Measurements from ENCODE around the gene DBR1.

DNA sequence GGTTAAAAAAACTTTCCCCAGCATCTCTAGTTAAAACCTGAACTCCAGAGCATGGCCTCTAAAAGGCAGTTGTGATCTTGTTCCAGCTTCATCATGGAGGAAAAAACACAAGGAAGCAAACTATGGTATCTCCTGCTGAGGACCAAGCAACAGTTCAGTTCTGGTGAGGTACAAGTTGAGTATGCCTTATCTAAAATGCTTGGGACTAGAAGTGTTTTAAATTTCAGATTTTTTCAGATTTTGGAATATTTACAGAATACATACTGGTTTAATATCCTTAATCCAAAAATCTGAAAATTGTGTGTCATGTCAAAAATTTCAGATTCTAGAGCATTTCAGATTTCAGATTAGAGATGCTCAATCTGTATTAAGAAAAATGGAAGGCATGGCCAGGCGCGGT lies 9.7 kb downstream of the DBR1 start:
- TF ChIP-seq, protein P1, sequence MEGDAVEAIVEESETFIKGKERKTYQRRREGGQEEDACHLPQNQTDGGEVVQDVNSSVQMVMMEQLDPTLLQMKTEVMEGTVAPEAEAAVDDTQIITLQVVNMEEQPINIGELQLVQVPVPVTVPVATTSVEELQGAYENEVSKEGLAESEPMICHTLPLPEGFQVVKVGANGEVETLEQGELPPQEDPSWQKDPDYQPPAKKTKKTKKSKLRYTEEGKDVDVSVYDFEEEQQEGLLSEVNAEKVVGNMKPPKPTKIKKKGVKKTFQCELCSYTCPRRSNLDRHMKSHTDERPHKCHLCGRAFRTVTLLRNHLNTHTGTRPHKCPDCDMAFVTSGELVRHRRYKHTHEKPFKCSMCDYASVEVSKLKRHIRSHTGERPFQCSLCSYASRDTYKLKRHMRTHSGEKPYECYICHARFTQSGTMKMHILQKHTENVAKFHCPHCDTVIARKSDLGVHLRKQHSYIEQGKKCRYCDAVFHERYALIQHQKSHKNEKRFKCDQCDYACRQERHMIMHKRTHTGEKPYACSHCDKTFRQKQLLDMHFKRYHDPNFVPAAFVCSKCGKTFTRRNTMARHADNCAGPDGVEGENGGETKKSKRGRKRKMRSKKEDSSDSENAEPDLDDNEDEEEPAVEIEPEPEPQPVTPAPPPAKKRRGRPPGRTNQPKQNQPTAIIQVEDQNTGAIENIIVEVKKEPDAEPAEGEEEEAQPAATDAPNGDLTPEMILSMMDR (conservative IDR thresholded peaks at IDR 0.05; ENCODE audit: low read depth, low read length) = no peak
- no peak for TF ChIP-seq EZH2 (IDR thresholded peaks at IDR 0.05; ENCODE audit: borderline replicate concordance, low read depth, low read length, poor library complexity, severe bottlenecking)
